ENCODE measurements around the gene MMP17. TPM values are rescaled to one million over a fixed set of nuclear protein-coding genes. Genes with fewer than 3 reads are reported as not detected.
"Not testable (repeated sequence)": the region's sequence is repeated elsewhere in the genome, so short reads cannot be mapped to it uniquely, and the experiment has no call there.

MMP17 gene
- total and polyA plus RNA-seq, 2 donors (not counting 1 experiment from before 2014, with no cell fraction given), result 14.8 to 140 TPM

DNA sequence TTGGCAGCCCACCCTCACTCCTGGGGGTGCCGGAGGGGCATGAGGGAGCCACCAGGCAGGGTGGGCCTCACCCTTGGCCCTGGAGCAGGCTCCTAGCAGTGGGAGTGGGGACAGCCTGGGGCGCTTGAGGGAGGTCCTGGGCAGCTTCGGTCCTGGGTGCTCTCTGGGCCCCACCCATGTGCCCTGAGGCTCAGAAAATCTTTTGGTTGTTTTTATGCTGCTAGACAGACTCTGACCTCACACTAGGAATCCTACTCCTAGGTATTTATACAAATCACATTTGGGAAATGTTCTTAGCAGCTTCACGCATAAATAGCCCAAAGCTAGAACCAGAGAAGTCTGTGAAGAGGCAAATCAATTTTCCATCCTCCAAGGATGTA lies 55.3 kb downstream of the MMP17 start:
- intact Hi-C loops (cut with micrococcal nuclease), result no loop called here
- Mint-ChIP-seq H3K9me3 (ENCODE audit: insufficient read depth) (peaks cover 6% of the 10 kb centered on the region), H3K27me3 (peaks cover 5% of the 10 kb centered on the region), H3K4me3 (no peak overlapping the region), H3K27ac (no peak overlapping the region), H3K4me1 (no peaks in the 10 kb centered on the region)
- CTCF ChIA-PET, result no interaction called here
- Histone ChIP-seq H3K4me3 (ENCODE audit: control extremely low read depth in 1 of 5, extremely low read depth in 1 of 5, insufficient read depth in 1 of 5, low read depth in 2 of 5, low read length in 4 of 5) (no peak overlapping the region), H3K27ac (ENCODE audit: low read length in 2 of 2) (no peak overlapping the region), H3K79me2 (ENCODE audit: control insufficient read depth, insufficient read depth, low read length) (no peaks in the 10 kb centered on the region), H3K27me3 (replicated peaks in 1 of 4; ENCODE audit: control extremely low read depth in 1 of 4, control insufficient read depth in 3 of 4, insufficient read depth in 4 of 4, low read length in 3 of 4) (no peaks in the 10 kb centered on the region), H4K20me1 (ENCODE audit: control insufficient read depth, insufficient read depth, low read length, poor library complexity, severe bottlenecking) (no peaks in the 10 kb centered on the region), H3K9me3 (ENCODE audit: control extremely low read depth in 1 of 3, control insufficient read depth in 2 of 3, insufficient read depth in 1 of 3, low read length in 2 of 3) (peaks cover 0 to 4% (median 3%) of the 10 kb centered on the region in 3 donors), H3K4me2 (replicated peaks; ENCODE audit: low read depth, low read length, poor library complexity, severe bottlenecking) (no peak overlapping the region), H3K9ac (ENCODE audit: low read length) (no peak overlapping the region), H3K36me3 (replicated peaks in 1 of 2; ENCODE audit: control extremely low read depth in 1 of 2, control insufficient read depth in 1 of 2, extremely low read depth in 1 of 2, insufficient read depth in 2 of 2, low read length in 1 of 2) (no peaks in the 10 kb centered on the region), H3K4me1 (ENCODE audit: control insufficient read depth in 2 of 2, insufficient read depth in 2 of 2, low read length in 2 of 2) (peaks cover 0 to 3% of the 10 kb centered on the region in 2 donors), H2AFZ (ENCODE audit: insufficient read depth, low read depth, low read length, poor library complexity, severe bottlenecking) (no peak overlapping the region)
- POLR2A ChIA-PET, result no interaction called here
- TF ChIP-seq EZH2 (IDR thresholded peaks at IDR 0.05; ENCODE audit: borderline replicate concordance, insufficient read depth, low read depth, low read length, poor library complexity, severe bottlenecking), result no peak
- TF ChIP-seq, protein P1, sequence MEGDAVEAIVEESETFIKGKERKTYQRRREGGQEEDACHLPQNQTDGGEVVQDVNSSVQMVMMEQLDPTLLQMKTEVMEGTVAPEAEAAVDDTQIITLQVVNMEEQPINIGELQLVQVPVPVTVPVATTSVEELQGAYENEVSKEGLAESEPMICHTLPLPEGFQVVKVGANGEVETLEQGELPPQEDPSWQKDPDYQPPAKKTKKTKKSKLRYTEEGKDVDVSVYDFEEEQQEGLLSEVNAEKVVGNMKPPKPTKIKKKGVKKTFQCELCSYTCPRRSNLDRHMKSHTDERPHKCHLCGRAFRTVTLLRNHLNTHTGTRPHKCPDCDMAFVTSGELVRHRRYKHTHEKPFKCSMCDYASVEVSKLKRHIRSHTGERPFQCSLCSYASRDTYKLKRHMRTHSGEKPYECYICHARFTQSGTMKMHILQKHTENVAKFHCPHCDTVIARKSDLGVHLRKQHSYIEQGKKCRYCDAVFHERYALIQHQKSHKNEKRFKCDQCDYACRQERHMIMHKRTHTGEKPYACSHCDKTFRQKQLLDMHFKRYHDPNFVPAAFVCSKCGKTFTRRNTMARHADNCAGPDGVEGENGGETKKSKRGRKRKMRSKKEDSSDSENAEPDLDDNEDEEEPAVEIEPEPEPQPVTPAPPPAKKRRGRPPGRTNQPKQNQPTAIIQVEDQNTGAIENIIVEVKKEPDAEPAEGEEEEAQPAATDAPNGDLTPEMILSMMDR (IDR thresholded peaks at IDR 0.05), result no peak
- 96% methylated on average over 4 of the region's 4 CpGs for WGBS (ENCODE audit: insufficient coverage)
- no peak for ATAC-seq (ENCODE audit: low read depth)
- no peak for DNase-seq

DNA sequence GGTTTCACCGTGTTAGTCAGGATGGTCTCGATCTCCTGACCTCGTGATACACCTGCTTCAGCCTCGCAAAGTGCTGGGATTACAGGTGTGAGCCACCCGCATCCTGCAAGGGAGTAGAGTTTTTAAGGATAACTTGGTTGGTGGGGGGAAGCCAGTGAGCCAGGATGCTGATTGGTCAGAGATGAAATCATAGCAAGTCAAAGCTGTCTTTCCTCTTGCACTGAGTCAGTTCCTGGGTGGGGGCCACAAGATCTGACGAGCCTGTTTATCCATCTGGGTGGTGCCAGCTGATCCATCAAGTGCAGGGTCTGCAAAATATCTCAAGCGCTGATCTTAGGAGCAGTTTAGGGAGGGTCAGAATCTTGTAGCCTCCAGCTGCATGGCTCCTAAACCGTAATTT lies 56.9 kb downstream of the MMP17 start:
- H3K4me3 Mint-ChIP-seq; H4K20me1 ChIP-seq (ENCODE audit: control insufficient read depth, insufficient read depth, low read length, poor library complexity, severe bottlenecking); H2AFZ ChIP-seq (ENCODE audit: insufficient read depth, low read depth, low read length, poor library complexity, severe bottlenecking); H3K4me2 ChIP-seq (replicated peaks; ENCODE audit: low read depth, low read length, poor library complexity, severe bottlenecking); H3K4me3 ChIP-seq (ENCODE audit: control extremely low read depth in 1 of 5, extremely low read depth in 1 of 5, insufficient read depth in 1 of 5, low read depth in 2 of 5, low read length in 4 of 5); H3K9me3 Mint-ChIP-seq (ENCODE audit: insufficient read depth); H3K27me3 ChIP-seq (replicated peaks in 1 of 4; ENCODE audit: control extremely low read depth in 1 of 4, control insufficient read depth in 3 of 4, insufficient read depth in 4 of 4, low read length in 3 of 4); ATAC-seq (ENCODE audit: low read depth); H3K9ac ChIP-seq (ENCODE audit: low read length); POLR2A ChIA-PET; H3K27ac Mint-ChIP-seq; H3K4me1 Mint-ChIP-seq; H3K9me3 ChIP-seq (ENCODE audit: control extremely low read depth in 1 of 3, control insufficient read depth in 2 of 3, insufficient read depth in 1 of 3, low read length in 2 of 3); intact Hi-C loops (cut with micrococcal nuclease); DNase-seq; H3K36me3 ChIP-seq (replicated peaks in 1 of 2; ENCODE audit: control extremely low read depth in 1 of 2, control insufficient read depth in 1 of 2, extremely low read depth in 1 of 2, insufficient read depth in 2 of 2, low read length in 1 of 2); CTCF ChIA-PET; H3K79me2 ChIP-seq (ENCODE audit: control insufficient read depth, insufficient read depth, low read length); H3K4me1 ChIP-seq (ENCODE audit: control insufficient read depth in 2 of 2, insufficient read depth in 2 of 2, low read length in 2 of 2); H3K27ac ChIP-seq (ENCODE audit: low read length in 2 of 2): not testable (repeated sequence)
- WGBS (ENCODE audit: insufficient coverage), result 92% methylated on average over 7 of the region's 8 CpGs
- peaks cover 13% of the 10 kb centered on the region for H3K27me3 Mint-ChIP-seq
